GM19035 (cell line): Measurements from ENCODE around the gene DSE.
A peak's percentile ranks its signal among the peaks of the same experiment; 100 is the strongest.

ENCODE experiments used
- ATAC-seq: cut with Tn5 transposase; IDR thresholded peaks from one replicate; pipeline ENCODE4 v1.9.1; 2021; ENCODE audit not compliant: unreplicated experiment

The DSE gene

DNA sequence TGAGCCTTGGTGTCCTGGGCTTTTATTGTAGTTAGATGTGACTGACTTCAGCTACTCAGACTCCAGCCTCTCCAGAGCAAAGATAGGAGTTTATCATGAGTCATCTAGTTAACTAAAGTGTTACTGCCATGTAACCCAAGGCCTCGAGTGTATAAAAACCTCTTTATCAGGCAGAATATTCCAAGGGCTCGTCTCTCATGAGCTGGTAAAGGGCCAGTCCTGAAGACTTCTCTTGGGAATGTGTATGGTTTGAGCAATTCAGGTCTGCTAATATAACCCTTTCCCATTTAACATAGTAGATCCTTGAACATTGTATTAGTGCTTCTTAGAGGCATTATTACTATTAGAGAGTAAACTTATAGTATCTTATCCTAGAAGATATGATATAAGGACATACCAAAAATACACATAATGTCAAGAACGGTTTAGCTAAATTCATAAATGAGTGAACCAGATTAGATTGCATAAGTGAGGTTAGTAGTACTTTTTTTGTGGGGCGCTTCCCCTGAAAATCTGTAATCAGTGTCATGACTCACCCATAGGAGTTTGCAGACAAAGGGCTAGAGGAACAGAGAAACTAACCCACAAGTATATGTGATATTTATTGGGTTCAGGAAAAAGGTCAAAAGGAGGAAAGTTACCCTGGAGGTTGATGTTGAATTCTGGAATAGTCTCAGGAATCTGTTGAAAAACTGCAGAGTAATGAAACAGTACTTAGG is 16.0 kb downstream of the DSE start:
- ATAC-seq, result no peak

DNA sequence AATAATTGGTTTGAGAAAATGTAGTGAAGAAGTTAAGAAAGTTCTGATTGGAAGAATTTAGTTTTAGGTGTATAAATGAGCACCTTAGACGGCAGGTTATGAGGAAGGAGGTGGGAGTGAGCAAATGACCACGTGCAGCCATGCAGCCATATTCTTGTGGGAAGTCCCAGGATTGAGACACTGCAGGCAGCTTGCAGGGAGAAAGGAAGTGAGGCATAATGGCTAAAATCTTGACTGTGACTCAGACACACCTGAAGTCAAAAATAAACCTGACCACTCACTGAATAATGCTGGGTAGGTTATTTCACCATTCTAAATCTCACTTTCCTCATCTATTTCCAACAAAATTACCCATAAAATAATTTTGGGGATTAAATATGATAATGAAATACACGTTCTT is 16.6 kb downstream of the DSE start:
- ATAC-seq, result peak; percentile 65

DNA sequence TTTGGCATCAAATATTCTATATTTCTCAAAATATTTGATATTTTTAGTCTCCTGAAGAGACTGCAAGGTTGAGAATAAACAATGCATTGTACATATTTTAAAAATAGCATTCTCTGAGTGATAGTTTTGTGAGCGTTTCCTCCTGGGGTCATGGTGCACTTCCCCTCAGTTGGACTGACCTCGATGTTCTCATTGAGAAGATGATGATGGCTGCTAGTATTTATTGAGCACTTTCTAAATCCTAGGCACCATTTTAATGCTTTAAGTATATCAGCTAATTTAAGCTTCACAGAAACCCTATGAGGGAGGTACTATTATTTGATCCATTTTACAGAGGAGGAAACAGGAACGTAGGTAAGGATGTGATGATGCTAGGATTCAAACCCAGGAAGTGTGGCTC is 18.2 kb downstream of the DSE start:
- no peak for ATAC-seq

DNA sequence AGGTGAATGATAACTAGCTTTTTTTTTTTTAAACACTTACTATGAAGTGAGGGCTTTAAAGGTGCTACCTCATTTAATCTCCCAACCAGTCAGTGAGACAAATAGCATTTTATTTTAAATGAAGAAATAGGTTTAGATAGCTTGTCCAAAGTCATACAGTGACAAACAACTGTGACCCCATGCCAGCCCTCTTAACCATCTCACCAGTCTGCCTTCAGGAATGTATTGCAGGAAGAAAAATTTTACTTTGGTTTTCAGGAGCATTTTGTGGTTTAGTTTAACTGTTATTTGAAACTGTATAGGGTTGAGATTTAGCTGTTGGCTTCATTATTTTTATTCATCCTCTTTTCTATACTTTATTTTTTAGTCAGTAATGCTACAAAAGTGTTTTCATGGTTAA is 18.6 kb downstream of the DSE start:
- no peak for ATAC-seq

DNA sequence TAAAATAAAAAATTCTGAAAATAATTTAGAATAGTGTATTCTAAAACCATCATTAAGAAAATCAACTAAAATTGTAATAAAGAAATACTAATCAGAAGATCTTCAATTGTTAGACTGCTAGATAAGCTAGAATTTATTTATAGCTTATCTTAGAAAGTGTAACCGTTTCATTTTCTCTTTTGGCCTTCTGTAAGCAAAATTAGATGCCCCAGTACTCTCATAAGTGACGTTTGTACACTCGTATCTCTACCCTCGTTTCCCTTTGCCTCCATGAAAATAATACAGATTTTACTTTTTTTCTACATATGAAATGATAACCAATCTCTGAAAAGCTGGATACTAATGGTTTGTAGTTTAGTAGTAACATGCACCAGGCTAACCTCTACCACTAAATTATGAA is 19.8 kb downstream of the DSE start:
- ATAC-seq, result peak; percentile 58

DNA sequence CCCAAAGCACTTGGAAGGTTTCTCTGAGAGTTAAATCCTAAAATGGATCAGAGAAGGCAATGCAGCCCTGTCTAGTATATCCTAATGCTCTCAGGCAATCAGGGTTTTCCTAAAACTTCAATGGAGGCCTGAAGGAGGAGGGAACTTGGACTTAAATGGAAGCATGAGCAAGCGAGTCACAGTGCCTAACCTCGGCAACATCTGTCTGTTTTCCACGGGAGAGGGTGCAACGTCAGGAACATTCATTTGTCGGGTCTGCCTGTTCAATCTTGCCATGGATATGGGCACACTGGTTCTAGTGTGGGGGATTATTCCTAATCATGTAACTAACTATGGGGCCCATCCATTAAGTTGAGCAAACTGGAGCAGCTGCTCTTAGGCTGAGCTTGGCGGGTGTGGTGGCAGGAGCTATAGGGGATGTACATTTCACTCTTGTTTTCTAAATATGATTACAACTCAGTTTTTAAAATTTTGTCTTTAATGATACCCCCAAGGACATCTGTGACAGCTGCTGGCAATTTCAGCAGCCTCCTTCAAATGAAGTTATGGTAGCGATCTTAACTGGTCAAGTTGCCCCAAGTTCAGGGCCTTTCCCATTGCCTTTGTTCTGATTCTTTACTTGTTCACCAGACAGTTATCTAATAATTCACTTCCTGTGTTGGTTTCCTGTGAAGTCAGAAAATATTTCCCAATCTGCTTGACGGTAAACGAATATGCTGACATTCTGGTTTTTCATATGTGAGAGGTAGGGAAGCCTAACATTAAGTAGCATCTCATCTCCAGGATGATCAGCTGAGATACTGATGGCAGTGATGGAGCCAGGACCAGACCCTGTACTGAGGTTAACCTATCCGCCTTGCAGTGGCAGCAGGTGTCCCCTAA is 21.6 kb downstream of the DSE start:
- no peak for ATAC-seq

DNA sequence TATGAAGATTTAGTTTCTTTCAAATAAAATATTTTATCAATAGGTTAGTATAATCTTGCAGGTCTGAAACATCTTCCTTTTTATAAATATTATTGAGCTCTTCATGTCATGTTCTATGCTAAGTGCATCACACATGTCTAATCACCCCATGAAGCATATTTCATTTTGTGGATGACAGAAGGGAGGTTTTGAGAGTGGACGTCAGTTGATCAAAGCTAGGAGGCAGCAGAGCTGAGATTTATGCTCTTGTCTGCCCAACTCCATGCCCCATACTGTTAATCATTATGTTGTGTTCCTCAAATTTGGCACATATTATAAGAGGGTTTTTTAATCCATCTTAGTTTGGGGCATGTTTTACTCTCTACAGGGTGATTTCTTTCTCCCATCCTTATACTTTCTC is 22.7 kb downstream of the DSE start:
- no peak for ATAC-seq

DNA sequence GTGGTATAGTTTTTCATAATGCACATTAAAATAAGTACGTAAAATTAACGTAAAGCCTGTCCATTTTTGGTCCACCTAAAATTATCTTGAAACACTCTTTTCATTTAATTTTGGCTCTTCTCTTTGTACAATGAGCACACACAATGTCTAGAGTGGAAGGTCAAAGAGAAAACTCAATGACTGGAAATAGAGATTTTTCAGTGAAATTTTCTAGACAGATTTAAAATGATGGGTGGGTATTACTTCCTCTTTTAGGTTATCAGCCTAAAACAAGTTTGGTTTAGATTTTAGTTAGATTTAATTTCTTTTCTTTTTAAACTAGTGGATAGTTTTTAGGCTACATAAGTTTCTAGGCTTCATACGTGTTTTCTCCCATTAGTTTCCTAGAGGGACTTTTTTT is 24.9 kb downstream of the DSE start:
- no peak for ATAC-seq

- ATAC-seq, result no peak
Observed at GRCh38 chr6:116396441-116396840, 25.7 kb downstream of the DSE start.

DNA sequence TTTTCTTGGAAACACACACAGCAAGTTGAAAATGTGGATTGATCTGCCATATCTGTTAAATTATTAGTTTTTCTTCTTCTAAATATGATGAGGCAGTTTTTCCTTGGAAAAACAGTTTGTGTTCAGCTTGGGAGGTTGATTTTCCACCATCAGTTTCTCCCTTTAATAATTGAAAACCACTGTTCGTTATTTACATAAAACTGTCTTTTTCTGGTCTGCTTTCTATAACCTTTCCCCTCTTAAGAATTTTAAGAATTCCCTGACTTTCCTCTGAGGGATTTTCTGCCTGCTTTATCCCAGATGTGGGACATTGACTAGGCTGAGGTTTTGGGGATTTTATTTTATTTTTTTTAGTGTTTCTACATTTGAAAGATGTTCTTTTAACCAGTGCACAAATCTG is 27.2 kb downstream of the DSE start:
- no peak for ATAC-seq

- ATAC-seq, result no peak
Observed at GRCh38 chr6:116398316-116399010, 27.7 kb downstream of the DSE start.

GRCh38 chr6:116399287-116399686 is 28.5 kb downstream of the DSE start:
- ATAC-seq, result no peak

DNA sequence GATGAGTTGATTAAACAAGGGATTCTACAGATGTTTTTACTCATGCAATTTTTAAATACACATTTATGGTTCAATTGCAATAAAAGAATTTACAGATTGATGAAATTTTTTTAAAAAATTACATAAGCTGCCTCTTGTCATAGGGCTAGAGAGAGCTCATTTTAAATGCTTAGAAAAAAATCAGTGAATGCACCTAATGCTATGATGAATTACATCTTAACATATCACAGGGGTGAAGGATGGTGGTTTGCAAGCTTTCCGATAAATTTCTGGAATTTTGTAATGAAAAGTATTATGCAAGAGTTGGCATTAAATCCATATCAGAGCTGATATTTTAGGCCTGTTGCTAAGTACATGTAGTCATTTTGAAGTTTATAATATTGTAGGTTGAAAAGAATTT is 29.6 kb downstream of the DSE start:
- ATAC-seq, result no peak

GRCh38 chr6:116402108-116402937 is 31.6 kb downstream of the DSE start:
- ATAC-seq, result no peak

GRCh38 chr6:116403205-116403604 is 32.5 kb downstream of the DSE start:
- no peak for ATAC-seq

- ATAC-seq, result no peak
Observed at GRCh38 chr6:116404696-116405095, 33.9 kb downstream of the DSE start.

DNA sequence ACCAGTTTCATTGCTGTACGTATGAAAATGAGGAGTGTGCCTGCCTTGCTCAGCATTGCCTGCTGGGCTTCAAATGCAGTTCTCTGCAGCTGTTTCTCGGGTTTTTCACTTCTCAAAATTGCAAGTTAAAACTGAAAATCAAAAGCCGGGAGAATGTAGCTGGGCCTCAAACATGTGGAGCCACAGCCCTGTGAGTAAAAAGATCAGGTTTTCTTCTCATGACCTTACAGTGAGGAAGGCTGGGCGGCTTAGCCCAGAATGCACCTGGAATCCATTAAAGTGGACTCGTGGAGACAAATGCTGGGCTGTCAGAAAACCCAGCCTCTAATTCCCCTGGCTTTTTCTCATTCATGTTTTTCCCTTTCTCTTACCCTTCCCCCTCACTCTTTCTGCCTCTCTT is 34.4 kb downstream of the DSE start:
- peak; percentile 73 for ATAC-seq

DNA sequence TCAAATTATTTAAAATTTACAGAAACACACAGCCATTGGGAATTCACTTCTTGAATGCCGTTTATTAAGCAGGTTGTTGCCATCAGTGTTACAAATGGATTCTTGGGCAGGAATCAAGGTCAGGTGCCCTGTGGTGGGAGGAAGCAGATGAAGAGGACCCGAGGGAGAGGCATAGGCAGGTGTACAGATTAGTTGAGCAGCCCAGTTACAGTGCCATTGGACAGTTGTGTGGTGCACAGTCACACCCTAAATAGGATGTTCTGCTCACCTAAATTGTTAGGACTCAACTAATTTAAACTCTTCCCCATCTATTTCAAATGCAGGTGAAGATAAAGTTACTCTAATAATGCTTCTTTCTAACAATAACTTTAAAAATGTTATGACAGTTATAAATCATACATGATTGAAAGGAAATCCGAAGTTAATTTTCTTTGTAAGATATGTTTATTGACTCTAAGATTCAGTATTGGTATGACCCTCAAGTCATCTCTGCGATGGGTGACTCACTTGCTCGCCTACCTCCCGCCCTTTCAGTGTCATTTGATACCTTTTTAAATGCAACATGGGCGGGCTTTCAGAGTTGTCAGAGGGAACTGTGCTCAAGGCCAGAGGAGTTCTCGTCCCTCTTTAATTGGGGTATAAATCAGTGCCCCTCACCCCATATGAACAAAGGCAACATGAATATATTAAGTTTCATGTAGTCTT is 35.1 kb downstream of the DSE start:
- no peak for ATAC-seq

DNA sequence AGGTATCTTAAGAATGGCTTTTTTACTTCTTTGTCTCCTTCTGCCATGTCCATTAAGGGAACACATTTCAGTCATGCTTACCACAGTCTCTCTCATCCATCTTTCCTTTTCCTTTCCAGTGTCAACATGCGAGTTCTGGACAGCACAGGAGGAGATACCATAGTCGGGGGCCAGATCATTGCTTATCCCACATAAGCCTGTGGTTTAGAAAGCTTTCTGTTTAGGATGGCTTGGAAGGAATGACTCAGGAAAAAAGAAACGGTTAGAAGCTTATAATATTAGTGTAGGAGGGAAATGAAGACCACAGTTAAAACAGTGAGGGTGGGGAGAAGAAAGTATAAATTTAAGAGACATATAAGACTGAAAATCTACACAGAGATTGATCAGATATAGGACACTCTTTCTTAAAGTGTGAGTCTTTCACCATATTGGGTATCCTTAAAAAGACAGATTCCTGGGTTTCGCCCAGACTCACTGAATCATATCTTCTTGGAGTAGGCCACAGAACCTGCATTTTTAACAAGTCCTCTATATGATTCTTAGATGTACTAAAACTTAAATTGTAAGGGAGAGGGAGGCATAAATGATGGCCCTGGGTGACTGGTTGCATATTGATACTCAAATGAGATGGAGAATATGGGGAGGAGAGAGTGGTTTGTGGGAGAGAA is 36.1 kb downstream of the DSE start:
- no peak for ATAC-seq

- ATAC-seq, result no peak
Observed at GRCh38 chr6:116408491-116408890, 37.7 kb downstream of the DSE start.
